SK-N-SH (cell line): ENCODE measurements around the gene ERH. TPM values are rescaled to one million over a fixed set of nuclear protein-coding genes. Genes with fewer than 3 reads are reported as not detected.

Experiments
- CTCF ChIA-PET: fragments of 300-600, 350-600 bp; formaldehyde crosslinking; extraction: SDS; loops from one replicate; lab custom pipeline; 2021; lab: Yijun Ruan, JAX
- POLR2A ChIA-PET: fragments of 350-600 bp; sonication (Branson Sonifier 250); formaldehyde crosslinking; extraction: SDS; loops from one replicate; lab custom pipeline; 2020; ENCODE audit warnings: antibody characterized with exemption, inconsistent platforms; lab: Yijun Ruan, JAX
- DNase-seq: peaks from one replicate; pipeline ENCODE4 v3.0.0; 2012
- H2AFZ ChIP-seq: fragments of 200-600 bp; sonication (generic); 2 replicates; pipeline ENCODE4 v1.8.1; 2016; ENCODE audit warnings: antibody characterized with exemption, mild to moderate bottlenecking, low read depth
- H3F3A ChIP-seq: fragments of 200-600 bp; sonication (generic); replicated peaks from 2 replicates; pipeline ENCODE3; 2016; ENCODE audit warnings: antibody characterized with exemption, mild to moderate bottlenecking; ENCODE audit not compliant: insufficient read depth
- H3K27ac ChIP-seq, 2 experiments: fragments of 200-500 bp in 1 of 2; fragments of 200-600 bp in 1 of 2; sonication (Bioruptor generic) in 1 of 2; sonication (generic), shearing (Covaris generic) in 1 of 2; 2 replicates each; pipeline versions ENCODE4 v1.5.1 to v1.6.1; 2014 to 2016; ENCODE audit warnings: low read depth in 2 of 2, inconsistent platforms in 1 of 2, low read length in 1 of 2, mild to moderate bottlenecking in 1 of 2, mixed read lengths in 1 of 2
- H3K27me3 ChIP-seq: fragments of 200-600 bp; sonication (generic), shearing (Covaris generic); 2 replicates; pipeline ENCODE4 v1.6.1; 2016; ENCODE audit warnings: mixed run types; ENCODE audit not compliant: insufficient read depth
- H3K36me3 ChIP-seq, 2 experiments: fragments of 200-500 bp in 1 of 2; fragments of 200-600 bp in 1 of 2; sonication (Bioruptor generic) in 1 of 2; sonication (generic) in 1 of 2; replicated peaks in 1 of 2; 2 replicates each; pipeline versions ENCODE3 to v1.5.1; 2014 to 2016; ENCODE audit warnings: low read length in 1 of 2, mild to moderate bottlenecking in 1 of 2; ENCODE audit not compliant: insufficient read depth in 2 of 2, control insufficient read depth in 1 of 2
- H3K4me1 ChIP-seq, 2 experiments: fragments of 200-500 bp in 1 of 2; fragments of 200-600 bp in 1 of 2; sonication (Bioruptor generic) in 1 of 2; sonication (generic), shearing (Covaris generic) in 1 of 2; 2 replicates each; pipeline versions ENCODE4 v1.5.1 to v1.6.1; 2014 to 2016; ENCODE audit warnings: low read depth in 1 of 2, low read length in 1 of 2, mixed run types in 1 of 2; ENCODE audit not compliant: insufficient read depth in 2 of 2, control insufficient read depth in 1 of 2
- H3K4me2 ChIP-seq: fragments of 200-600 bp; sonication (generic), shearing (Covaris generic); 2 replicates; pipeline ENCODE4 v1.6.1; 2017; ENCODE audit warnings: mixed run types
- H3K4me3 ChIP-seq, 2 experiments: fragments of 200-500 bp in 1 of 2; fragments of 200-600 bp in 1 of 2; sonication (Bioruptor generic) in 1 of 2; sonication (generic), shearing (Covaris generic) in 1 of 2; 2 replicates each; pipeline versions ENCODE4 v1.5.1 to v1.8.1; 2014 to 2016; ENCODE audit warnings: low read depth in 2 of 2, inconsistent platforms in 1 of 2, low read length in 1 of 2, mild to moderate bottlenecking in 1 of 2, mixed read lengths in 1 of 2, moderate library complexity in 1 of 2
- H3K79me2 ChIP-seq: fragments of 200-600 bp; sonication (generic); 2 replicates; pipeline ENCODE4 v1.8.1; 2017; ENCODE audit warnings: mild to moderate bottlenecking; ENCODE audit not compliant: insufficient read depth
- H3K9ac ChIP-seq: fragments of 200-600 bp; sonication (generic); 2 replicates; pipeline ENCODE4 v1.6.1; 2017; ENCODE audit warnings: mixed run types
- H3K9me2 ChIP-seq: fragments of 200-600 bp; sonication (generic); 2 replicates; pipeline ENCODE4 v1.6.1; 2017; ENCODE audit warnings: mixed run types
- H3K9me3 ChIP-seq: fragments of 200-600 bp; sonication (generic); 2 replicates; pipeline ENCODE4 v1.6.1; 2017; ENCODE audit warnings: mixed run types, mild to moderate bottlenecking, moderate library complexity
- H4K20me1 ChIP-seq: fragments of 200-600 bp; sonication (generic); 2 replicates; pipeline ENCODE4 v1.6.1; 2017; ENCODE audit warnings: mild to moderate bottlenecking, mixed run types; ENCODE audit not compliant: insufficient read depth
- ELF1 ChIP-seq: IDR thresholded peaks from 2 replicates; pipeline ENCODE4 v1.4.0; 2012
- EZH2phosphoT487 ChIP-seq: fragments of 200-600 bp; sonication (generic); IDR thresholded peaks from 2 replicates; pipeline ENCODE4 v1.6.1; 2017; ENCODE audit warnings: low read depth, mixed run types, mild to moderate bottlenecking, antibody characterized with exemption, moderate library complexity, borderline replicate concordance
- FOSL2 ChIP-seq: IDR thresholded peaks from 2 replicates; pipeline ENCODE4 v1.4.0; 2012; ENCODE audit warnings: low read depth, mild to moderate bottlenecking, moderate library complexity, borderline replicate concordance
- FOXM1 ChIP-seq: IDR thresholded peaks from 2 replicates; pipeline ENCODE4 v1.4.0; 2012; ENCODE audit warnings: low read depth, mild to moderate bottlenecking
- GATA2 ChIP-seq: sonication (generic); formaldehyde crosslinking; IDR thresholded peaks from 2 replicates; pipeline ENCODE4 v1.5.0; 2020; ENCODE audit warnings: mild to moderate bottlenecking, missing genetic modification reagents
- IRF3 ChIP-seq: fragments of 150-350 bp; IDR thresholded peaks from 2 replicates; pipeline ENCODE4 v1.6.1; 2016; ENCODE audit warnings: mild to moderate bottlenecking, low read depth, low read length
- MEF2A ChIP-seq: IDR thresholded peaks from 2 replicates; pipeline ENCODE4 v1.4.0; 2012; ENCODE audit warnings: low read depth, borderline replicate concordance
- MXI1 ChIP-seq: IDR thresholded peaks from 2 replicates; pipeline ENCODE4 v1.6.1; 2012; ENCODE audit warnings: mild to moderate bottlenecking, low read depth, low read length, improper control_type of control experiment
- NRF1 ChIP-seq: IDR thresholded peaks from 2 replicates; pipeline ENCODE4 v1.6.1; 2012; ENCODE audit warnings: low read depth, mild to moderate bottlenecking, low read length
- PBX3 ChIP-seq: IDR thresholded peaks from 2 replicates; pipeline ENCODE4; 2012
- RCOR1 ChIP-seq: fragments of 150-350 bp; IDR thresholded peaks from 2 replicates; pipeline ENCODE4 v1.6.1; 2017; ENCODE audit warnings: antibody characterized with exemption, low read length
- REST ChIP-seq: IDR thresholded peaks from 2 replicates; pipeline ENCODE4 v1.6.1; 2012; ENCODE audit warnings: mild to moderate bottlenecking, low read depth, low read length, moderate library complexity
- RFX5 ChIP-seq: IDR thresholded peaks from 2 replicates; pipeline ENCODE4 v1.6.1; 2012; ENCODE audit warnings: mild to moderate bottlenecking, improper control_type of control experiment, low read length
- RXRA ChIP-seq: IDR thresholded peaks from 2 replicates; pipeline ENCODE4 v1.4.0; 2012; ENCODE audit warnings: low read depth, mild to moderate bottlenecking, borderline replicate concordance
- TEAD4 ChIP-seq: IDR thresholded peaks from 2 replicates; pipeline ENCODE4 v1.4.0; 2012; ENCODE audit warnings: mild to moderate bottlenecking, borderline replicate concordance; ENCODE audit not compliant: insufficient read depth
- ZBTB33 ChIP-seq: IDR thresholded peaks from 2 replicates; pipeline ENCODE4 v1.4.0; 2012; ENCODE audit warnings: low read depth, borderline replicate concordance
- WGBS: methylation state at CpG from one replicate; pipeline ENCODE4 v1.1.6; 2017; ENCODE audit warnings: low lambda C conversion rate; 5-methylcytosine and 5-hydroxymethylcytosine counted together
- polyA plus RNA-seq, 3 experiments: library from polyadenylated mRNA; depleted of rRNA; stranded (reverse); fragments of >200 nt; gene quantifications; 2 replicates each; pipeline ENCODE4 v1.2.3, GENCODE V29; 2012

ERH gene
- polyA plus RNA-seq, 1 of the 3 experiments (the other 2 are of a cell fraction), result 186 TPM

- Histone ChIP-seq H2AFZ (no peak overlapping the region), H3K79me2 (no peaks in the 10 kb centered on the region), H3K4me1 (peaks cover 0 to 7% of the 10 kb centered on the region in 2 experiments; a peak in 1 of 4 replicates), H3K9me3 (no peaks in the 10 kb centered on the region), H3K9me2 (no peaks in the 10 kb centered on the region), H3K27me3 (no peaks in the 10 kb centered on the region), H3F3A (no peaks in the 10 kb centered on the region), H3K4me2 (no peak overlapping the region), H4K20me1 (no peaks in the 10 kb centered on the region), H3K9ac (no peak overlapping the region), H3K27ac (no peak overlapping the region), H3K36me3 (no peaks in the 10 kb centered on the region), H3K4me3 (no peak overlapping the region)
- CTCF ChIA-PET, result interaction anchor here (0.7 to 9.0 kb wide), 4 partner anchors 94 to 125 kb away, joined by 3 to 92 read pairs (median 4); partner anchors contain the start of gene GALNT16
- TF ChIP-seq PBX3 (no peak), NRF1 (no peak), RXRA (no peak), FOSL2 (no peak), RCOR1 (no peak), MEF2A (no peak), ZBTB33 (no peak), IRF3 (no peak), EZH2phosphoT487 (no peak), GATA2 (CRISPR knock-in tag) (no peak), RFX5 (no peak), REST (no peak), MXI1 (no peak), TEAD4 (no peak), FOXM1 (no peak), ELF1 (no peak)
- POLR2A ChIA-PET, result no interaction called here
- DNase-seq, result no peak
- 95% methylated on average over 3 of the region's 3 CpGs for WGBS
These were observed 32.0 kb downstream of the ERH start for GRCh38 chr14:69366069-69366468.
